GM21786 (cell line): ENCODE data around the gene TREH.

ENCODE experiments used
- ATAC-seq: cut with Tn5 transposase; IDR thresholded peaks from one replicate; pipeline ENCODE4 v1.9.1; 2021; ENCODE audit not compliant: unreplicated experiment

The TREH gene

DNA sequence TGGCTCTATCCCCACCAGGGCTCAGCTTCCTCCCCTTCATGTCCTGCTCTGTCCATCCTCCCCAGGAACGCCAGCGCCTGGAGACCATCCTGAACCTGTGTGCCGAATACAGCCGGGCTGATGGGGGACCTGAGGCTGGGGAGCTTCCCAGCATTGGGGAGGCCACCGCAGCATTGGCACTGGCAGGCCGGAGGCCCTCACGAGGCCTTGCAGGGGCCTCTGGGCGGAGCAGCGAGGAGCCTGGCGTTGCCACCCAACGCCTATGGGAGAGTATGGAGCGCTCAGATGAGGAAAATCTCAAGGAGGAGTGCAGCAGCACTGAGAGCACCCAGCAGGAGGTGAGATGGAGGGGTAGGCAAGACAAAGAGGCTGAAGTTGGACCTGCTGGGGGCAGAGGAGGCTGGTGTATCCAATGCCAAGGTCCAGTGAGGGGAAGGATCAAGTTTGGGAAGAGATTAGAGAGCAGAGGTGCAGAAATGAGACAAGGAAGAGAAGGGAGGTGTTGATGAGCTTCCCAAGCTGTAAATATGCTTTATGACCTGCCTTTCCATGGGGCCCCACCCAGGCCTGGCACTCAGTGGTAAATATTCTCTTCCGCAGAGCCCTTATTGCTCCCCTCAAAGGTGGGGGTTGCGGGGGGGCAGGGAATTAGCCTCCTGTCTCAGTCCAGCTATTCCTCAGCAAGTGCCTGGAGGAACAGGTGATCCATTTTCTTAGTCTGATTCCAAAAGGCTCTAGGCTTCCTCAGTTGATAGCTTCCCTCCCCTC is 48.1 kb downstream of the TREH start:
- ATAC-seq = no peak

DNA sequence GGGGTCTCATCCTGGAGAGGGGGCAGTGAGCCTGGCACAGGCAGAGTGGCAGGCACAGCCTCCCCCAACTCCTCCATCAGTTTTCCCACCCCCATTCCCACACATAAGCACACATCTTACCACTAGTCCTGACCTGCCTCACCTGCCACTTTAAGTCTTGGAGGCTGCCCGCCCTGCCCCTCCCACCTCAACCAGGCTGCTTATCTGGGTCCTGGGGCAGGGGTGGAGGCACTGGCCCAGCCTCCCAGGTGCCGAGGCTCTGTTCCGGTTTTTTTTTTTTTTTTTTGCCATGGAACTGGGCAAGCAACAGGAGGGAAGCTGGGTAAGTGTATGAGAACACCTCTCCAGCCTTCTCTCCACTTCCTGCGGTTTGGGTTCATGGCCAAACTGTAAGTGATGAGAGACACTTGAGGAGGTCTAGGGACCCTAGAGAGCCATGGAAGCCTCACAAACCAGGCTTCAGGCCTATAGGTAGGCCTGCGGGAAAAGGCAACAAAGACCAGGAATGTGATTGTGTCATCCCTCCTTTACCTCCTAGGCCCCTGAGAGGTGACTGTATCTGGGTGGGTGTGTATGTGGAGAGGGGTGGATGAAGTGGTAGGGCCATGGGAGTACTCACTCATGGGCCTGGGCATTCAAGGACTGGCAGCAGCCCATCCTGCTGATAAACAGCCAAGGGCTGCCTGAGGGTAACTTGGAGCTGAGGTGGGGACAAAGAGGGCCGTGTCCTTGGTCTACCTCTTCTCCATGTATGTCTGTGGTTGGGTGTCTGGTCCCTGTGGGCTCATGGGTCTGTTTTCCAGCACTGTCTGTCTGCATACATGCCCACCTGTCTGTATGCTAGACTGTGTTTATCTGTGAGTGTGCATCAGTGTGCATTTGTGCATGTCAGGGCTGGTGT is 49.4 kb downstream of the TREH start:
- no peak for ATAC-seq

DNA sequence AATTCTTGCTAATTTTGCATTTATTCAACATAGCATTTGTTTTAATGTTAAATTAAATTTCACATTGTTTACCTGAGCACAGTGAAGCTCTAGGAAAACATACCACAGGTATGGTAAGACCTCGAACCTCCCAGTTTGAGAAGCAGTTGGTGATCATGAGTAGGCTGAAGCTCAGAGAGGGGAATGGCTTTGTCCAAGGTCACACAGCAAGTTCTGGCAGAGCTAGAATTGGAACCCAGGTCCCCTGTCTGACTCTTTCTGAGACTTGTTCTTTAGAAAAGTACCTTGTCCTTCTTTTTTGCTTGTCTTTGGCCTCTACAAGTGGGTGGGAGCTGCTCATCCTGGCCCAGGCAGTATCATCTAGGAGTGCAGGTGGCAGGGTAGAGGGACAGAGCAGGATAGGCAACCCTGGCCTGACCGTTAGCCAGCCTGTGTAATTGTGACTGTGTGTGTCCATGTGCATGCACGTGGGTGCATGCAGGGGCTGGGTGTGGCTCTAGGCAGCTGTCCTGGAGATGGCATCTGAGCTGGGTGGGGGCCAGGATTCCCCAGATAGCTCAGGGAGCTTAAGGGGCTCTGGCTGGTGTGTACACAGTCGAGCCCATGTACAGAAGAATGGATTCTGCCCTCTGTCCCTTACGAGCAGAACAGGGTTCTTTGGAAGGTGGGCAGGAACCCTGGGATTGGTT is 50.4 kb downstream of the TREH start:
- no peak for ATAC-seq

DNA sequence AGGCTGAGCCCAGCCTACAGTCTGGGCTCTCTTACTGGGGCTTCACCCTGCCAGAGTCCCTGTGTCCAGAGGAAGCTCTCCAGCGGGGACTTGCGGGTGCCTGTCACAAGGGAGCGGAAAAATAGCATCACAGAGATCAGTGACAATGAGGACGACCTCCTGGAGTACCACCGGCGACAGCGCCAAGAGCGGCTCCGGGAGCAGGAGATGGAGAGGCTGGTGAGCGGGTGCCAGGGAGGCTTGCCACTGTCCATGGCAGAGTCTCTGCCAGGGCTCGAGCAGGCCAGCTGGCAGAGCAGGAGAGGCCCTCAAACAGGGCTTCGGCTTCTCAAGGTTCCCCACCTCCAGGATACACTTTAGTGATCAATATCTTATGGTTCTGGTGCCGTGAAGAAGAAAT is 51.0 kb downstream of the TREH start:
- ATAC-seq = no peak

DNA sequence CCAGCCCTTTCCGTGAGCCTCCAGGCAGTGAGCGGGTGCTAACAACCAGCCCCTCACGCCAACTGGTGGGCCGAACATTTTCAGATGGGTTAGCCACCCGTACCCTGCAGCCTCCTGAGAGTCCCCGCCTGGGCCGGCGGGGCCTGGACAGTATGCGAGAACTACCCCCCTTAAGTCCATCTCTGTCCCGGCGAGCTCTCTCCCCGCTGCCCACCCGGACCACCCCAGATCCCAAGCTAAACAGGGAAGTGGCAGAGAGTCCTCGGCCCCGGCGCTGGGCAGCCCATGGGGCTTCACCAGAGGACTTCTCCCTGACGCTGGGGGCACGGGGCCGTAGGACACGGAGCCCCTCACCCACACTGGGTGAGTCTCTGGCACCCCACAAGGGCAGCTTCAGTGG is 51.4 kb downstream of the TREH start:
- ATAC-seq = no peak

GRCh38 chr11:118627566-118627965 is 51.9 kb downstream of the TREH start:
- ATAC-seq = no peak

GRCh38 chr11:118625976-118626375 is 53.5 kb downstream of the TREH start:
- no peak for ATAC-seq

DNA sequence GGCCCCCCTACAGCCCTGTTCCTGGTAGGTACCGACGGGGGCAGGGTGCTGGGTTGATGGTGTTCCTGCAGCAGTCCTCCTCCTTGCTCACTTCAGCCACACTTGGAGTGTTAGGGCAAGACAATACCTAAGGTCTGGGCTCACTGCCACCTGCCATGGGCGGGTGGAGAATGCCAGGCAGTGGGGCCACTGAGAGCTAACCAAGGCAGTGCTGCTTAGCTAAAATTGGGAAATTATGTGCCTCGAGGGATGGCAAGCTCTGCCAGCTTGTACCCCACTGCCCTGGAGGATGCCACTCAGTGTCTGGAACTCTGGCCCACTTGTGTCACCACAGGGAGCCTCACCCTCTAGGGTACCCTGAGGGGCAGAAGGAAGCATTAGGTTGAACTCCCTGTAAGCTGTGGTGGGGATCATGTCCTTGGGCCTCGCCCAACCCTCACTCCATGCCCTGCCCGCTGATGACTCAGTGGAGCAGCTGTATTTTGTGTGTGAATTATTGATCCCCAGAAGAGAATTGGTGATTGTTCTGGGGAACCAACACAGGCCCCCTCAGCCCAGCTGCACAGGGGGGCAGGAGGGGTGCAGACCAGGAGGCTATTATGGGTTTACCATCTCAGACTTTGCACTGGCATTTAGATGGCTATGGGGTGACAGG is 54.3 kb downstream of the TREH start:
- ATAC-seq = no peak

DNA sequence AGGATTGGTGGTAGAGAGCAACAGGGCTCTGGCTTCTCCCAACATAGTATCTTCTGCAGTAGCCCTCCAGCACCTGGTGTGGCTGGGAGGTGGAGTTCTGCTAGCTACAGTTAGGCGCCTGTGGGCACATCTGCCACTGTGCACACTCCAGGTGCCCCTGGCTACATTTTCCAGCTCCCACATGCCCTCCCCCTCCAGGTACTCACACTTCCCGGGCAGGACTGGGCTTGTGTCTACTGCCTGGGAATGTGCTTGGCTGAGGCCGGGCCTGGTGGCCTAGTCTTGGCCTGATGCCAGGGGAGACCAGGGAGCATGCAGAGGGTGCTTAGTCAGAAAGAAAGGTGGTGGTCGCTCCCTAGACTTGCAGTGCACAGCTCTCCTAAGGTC is 56.2 kb downstream of the TREH start:
- ATAC-seq = no peak

DNA sequence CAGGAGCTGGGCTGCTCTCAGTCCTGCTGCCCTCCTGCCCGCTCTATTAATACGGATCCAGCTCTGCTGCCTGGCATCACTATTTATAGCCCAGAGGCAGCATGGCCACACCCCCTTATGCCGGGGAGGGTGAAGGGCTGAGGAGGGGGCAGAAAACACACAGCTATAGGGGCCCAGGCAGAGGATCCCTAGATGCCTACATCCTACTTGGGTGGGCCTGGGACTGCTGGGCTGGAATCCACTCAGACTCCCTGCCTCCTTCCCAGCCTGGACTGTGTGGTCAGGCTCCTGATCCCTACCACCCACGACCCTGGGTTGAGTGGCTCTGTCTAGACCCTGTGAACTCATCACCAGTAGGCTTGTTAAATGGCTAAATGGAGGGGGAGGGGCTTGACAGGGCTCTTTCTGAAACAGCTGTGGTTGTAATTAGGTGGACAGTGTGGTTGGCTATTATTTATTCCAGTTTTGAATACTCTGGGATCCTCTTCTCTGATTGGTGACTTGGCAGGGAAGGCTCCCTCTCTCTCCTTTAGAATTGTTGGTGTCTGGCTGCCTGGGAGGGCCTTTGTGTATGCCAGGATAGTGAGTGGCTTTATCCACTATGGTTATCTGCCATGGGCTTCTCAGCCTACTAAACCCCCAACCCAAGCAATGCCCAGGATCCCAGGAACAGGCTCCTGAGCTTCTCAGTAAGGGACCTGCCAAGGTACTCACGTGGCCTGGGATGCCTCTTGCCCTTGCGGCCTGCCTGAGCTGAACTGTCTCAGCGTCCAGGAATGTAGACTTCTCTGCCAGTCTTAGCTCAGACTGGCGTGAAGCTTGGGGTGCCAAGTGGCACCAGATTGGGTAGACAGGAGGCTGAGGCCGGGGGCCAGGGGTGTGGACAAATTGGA is 56.8 kb downstream of the TREH start:
- ATAC-seq = no peak

DNA sequence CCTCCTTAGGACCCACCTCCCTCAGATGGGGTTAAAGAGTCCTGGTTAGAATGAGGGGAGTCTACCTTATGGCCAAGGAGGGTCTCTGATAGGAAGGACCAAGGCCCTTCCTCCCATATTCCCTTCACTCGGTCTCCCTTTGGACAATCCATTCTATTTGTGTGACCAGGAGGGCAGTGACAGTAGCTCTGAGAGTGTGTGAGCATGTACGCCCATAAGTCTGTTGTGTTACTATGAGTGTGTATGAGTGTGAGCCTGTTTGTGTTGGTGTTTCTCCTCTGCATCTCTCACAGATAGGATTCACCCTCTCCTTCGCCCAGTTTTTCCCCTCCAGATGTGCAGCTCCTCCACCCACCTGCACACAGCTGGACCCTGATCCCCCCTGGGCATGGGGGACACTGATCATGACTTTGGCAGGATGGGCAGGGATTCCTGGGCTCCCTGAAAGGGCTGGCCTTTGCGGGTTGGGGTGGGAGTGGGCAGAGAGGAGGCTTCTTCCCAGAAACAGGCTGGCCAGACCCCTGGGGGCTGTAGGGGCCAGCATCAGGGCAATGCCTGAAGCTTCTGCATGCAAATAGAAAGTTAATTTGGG is 57.6 kb downstream of the TREH start:
- ATAC-seq = no peak

- no peak for ATAC-seq
These were observed 58.2 kb downstream of the TREH start for GRCh38 chr11:118621071-118621783.

GRCh38 chr11:118620529-118621070 is 58.9 kb downstream of the TREH start:
- ATAC-seq = no peak

GRCh38 chr11:118619444-118620197 is 59.8 kb downstream of the TREH start:
- no peak for ATAC-seq

DNA sequence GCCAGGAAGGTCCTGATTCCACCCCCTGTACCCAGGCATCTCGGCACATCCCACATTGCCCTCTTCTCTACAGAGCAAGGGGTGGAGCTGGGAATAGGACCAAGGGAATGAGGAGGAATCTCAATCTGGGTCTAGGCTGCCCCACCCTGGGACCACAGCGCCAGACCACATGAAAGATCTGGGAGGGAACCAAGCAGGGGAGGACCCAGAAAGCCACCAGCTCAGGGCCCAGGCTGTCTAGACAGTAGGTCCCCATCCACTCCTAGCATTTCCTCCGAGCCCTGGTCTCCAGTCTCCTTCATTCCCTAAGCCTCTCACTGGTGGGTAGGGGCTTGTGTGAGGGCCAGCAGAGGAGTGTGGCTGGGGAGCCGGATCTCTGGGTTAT is 60.5 kb downstream of the TREH start:
- ATAC-seq = no peak

DNA sequence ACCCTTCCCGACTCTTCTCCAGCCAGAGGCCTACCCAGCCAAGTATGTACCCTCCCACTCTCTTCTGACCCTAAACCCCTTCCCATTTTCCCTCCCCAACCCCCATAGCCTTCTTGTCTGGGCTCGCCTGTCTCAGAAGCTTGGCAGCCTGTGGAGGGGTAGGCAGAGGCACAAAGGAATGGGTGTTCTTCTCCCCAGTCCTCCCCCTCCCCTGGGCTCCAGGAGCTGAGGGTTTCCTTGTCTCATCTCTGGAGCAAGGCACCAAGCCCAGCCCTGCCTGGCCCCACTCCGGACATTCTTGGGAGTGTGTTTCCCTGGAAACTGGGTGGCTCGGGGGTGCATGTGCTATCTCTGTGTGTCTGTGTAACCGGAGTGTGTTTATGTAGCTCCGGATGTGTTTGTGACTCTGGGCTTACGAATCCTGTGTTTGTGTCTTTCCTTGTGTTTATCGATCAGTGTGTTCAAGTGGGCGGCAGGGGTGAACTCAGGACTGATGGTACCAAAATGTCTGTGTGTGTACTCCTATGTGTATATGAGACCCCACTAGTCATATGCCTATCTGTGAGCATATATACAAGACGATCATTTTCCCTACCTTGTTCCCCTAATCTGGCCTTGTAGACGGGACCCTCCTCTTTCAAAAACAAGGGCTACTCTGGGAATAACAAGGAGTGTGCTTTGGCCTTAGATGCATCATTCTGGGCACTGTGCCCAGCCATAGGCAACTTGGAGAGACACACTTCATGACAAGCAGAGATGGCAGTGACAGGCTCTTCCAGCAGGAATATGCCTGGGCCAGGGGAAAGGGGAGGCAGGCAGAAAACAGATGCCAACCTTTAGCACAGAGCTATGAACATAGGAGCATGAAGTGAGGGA is 61.1 kb downstream of the TREH start:
- no peak for ATAC-seq

- ATAC-seq = no peak
These were observed 63.5 kb downstream of the TREH start for GRCh38 chr11:118615976-118616371.
